ENCODE results near the gene MAD1L1. TPM values are rescaled to one million over a fixed set of nuclear protein-coding genes. Genes with fewer than 3 reads are reported as not detected.

Gene MAD1L1
- total and polyA plus RNA-seq, 2 of the 8 experiments (the other 6 are each of a cell fraction or from before 2014, with no cell fraction given), result 40.4 to 44.6 TPM

- TF ChIP-seq ATF3 (IDR thresholded peaks at IDR 0.05; ENCODE audit: insufficient read depth, low read depth, low read length) (no peak), RXRA (IDR thresholded peaks at IDR 0.05; ENCODE audit: insufficient read depth, low read depth, low read length) (no peak), NRF1 (IDR thresholded peaks at IDR 0.05; ENCODE audit: low read depth, low read length) (no peak), TCF12 (IDR thresholded peaks at IDR 0.05; ENCODE audit: low read depth, low read length) (no peak), ASH2L (IDR thresholded peaks at IDR 0.05; ENCODE audit: low read length) (no peak), SP2 (IDR thresholded peaks at IDR 0.05; ENCODE audit: low read length) (no peak), EZH2 (IDR thresholded peaks at IDR 0.05; ENCODE audit: low read depth, low read length, severe bottlenecking) (no peak), CEBPB (IDR thresholded peaks at IDR 0.05; ENCODE audit: low read depth, low read length) (no peak), GTF2F1 (IDR thresholded peaks at IDR 0.05; ENCODE audit: borderline replicate concordance, low read depth, low read length) (no peak), HDAC2 (IDR thresholded peaks at IDR 0.05; ENCODE audit: borderline replicate concordance in 1 of 2, low read depth in 2 of 2, low read length in 2 of 2) (no peak)
Measured at GRCh38 chr7:2000153-2000687, 232.5 kb downstream of the MAD1L1 start (continued).
